H9 (cell line): ENCODE measurements around the gene VASP. TPM values are rescaled to one million over a fixed set of nuclear protein-coding genes. Genes with fewer than 3 reads are reported as not detected.

Source experiments
- DNase-seq: peaks from one replicate; pipeline ENCODE4 v3.0.0-alpha.2; 2017
- H2AFZ ChIP-seq: one replicate; pipeline ENCODE4 v1.6.1; 2013; ENCODE audit warnings: mild to moderate bottlenecking, low read length, control low read depth, moderate library complexity
- H2AK5ac ChIP-seq: 2 replicates; pipeline ENCODE4 v1.6.1; 2013; ENCODE audit warnings: low read length, control low read depth, mixed read lengths; ENCODE audit not compliant: insufficient read length
- H2BK120ac ChIP-seq: one replicate; pipeline ENCODE4 v1.6.1; 2013; ENCODE audit warnings: low read depth, mild to moderate bottlenecking, low read length, control low read depth, inconsistent platforms; ENCODE audit not compliant: poor library complexity, severe bottlenecking
- H2BK12ac ChIP-seq: 2 replicates; pipeline ENCODE4 v1.6.1; 2013; ENCODE audit warnings: low read length, control low read depth, mixed read lengths, low read depth; ENCODE audit not compliant: insufficient read length
- H2BK15ac ChIP-seq: 2 replicates; pipeline ENCODE4 v1.6.1; 2013; ENCODE audit warnings: low read depth, low read length, control low read depth
- H2BK20ac ChIP-seq: one replicate; pipeline ENCODE4 v1.6.1; 2013; ENCODE audit warnings: low read depth, mild to moderate bottlenecking, low read length, control low read depth, inconsistent platforms; ENCODE audit not compliant: poor library complexity, severe bottlenecking
- H2BK5ac ChIP-seq: 2 replicates; pipeline ENCODE4 v1.6.1; 2013; ENCODE audit warnings: low read length, control low read depth, mixed read lengths; ENCODE audit not compliant: insufficient read length
- H3K14ac ChIP-seq: 2 replicates; pipeline ENCODE4 v1.6.1; 2013; ENCODE audit warnings: low read length, control low read depth; ENCODE audit not compliant: insufficient read depth
- H3K18ac ChIP-seq: 2 replicates; pipeline ENCODE4 v1.6.1; 2013; ENCODE audit warnings: low read depth, mild to moderate bottlenecking, mixed read lengths, low read length, control low read depth; ENCODE audit not compliant: insufficient read length
- H3K23ac ChIP-seq: 2 replicates; pipeline ENCODE4 v1.6.1; 2013; ENCODE audit warnings: low read length, control low read depth, mixed read lengths, low read depth; ENCODE audit not compliant: insufficient read length
- H3K23me2 ChIP-seq: 2 replicates; pipeline ENCODE4 v1.6.1; 2013; ENCODE audit warnings: low read depth, mild to moderate bottlenecking, mixed read lengths, low read length, control low read depth; ENCODE audit not compliant: insufficient read length, poor library complexity, severe bottlenecking
- H3K27ac ChIP-seq: 2 replicates; pipeline ENCODE4 v1.5.1; 2013; ENCODE audit warnings: low read length, control low read depth, mixed read lengths, low read depth; ENCODE audit not compliant: insufficient read length
- H3K27me3 ChIP-seq: 2 replicates; pipeline ENCODE4 v1.6.1; 2013; ENCODE audit warnings: low read length, control low read depth, inconsistent platforms; ENCODE audit not compliant: insufficient read depth
- H3K4ac ChIP-seq: 2 replicates; pipeline ENCODE4 v1.6.1; 2013; ENCODE audit warnings: low read depth, mild to moderate bottlenecking, control low read depth, inconsistent platforms, low read length, moderate library complexity
- H3K4me1 ChIP-seq: 2 replicates; pipeline ENCODE4 v1.6.1; 2013; ENCODE audit warnings: low read length, control low read depth, inconsistent platforms; ENCODE audit not compliant: insufficient read depth
- H3K4me2 ChIP-seq: 2 replicates; pipeline ENCODE4 v1.6.1; 2013; ENCODE audit warnings: low read length, control low read depth, mixed read lengths; ENCODE audit not compliant: insufficient read length, insufficient read depth
- H3K56ac ChIP-seq: 2 replicates; pipeline ENCODE4 v1.6.1; 2013; ENCODE audit warnings: low read depth, mild to moderate bottlenecking, mixed read lengths, low read length, control low read depth; ENCODE audit not compliant: insufficient read length
- H3K79me1 ChIP-seq: 2 replicates; pipeline ENCODE4 v1.6.1; 2013; ENCODE audit warnings: low read depth, mild to moderate bottlenecking, moderate library complexity, low read length, control low read depth, inconsistent platforms; ENCODE audit not compliant: insufficient read depth, poor library complexity, severe bottlenecking
- H3K79me2 ChIP-seq: 2 replicates; pipeline ENCODE4 v1.6.1; 2013; ENCODE audit warnings: low read length, control low read depth, inconsistent platforms; ENCODE audit not compliant: insufficient read depth
- H3K9ac ChIP-seq: 2 replicates; pipeline ENCODE4 v1.6.1; 2013; ENCODE audit warnings: low read length, control low read depth, mixed read lengths; ENCODE audit not compliant: insufficient read length; ENCODE audit errors: extremely low read depth
- H3K9me3 ChIP-seq: one replicate; pipeline ENCODE4 v1.6.1; 2013; ENCODE audit warnings: low read depth, low read length, inconsistent platforms; ENCODE audit not compliant: control insufficient read depth
- H3T11ph ChIP-seq: one replicate; pipeline ENCODE4 v1.6.1; 2013; ENCODE audit warnings: mild to moderate bottlenecking, low read length, control low read depth, inconsistent platforms
- H4K20me1 ChIP-seq: one replicate; pipeline ENCODE4 v1.6.1; 2013; ENCODE audit not compliant: control insufficient read depth, insufficient read length, insufficient read depth
- H4K5ac ChIP-seq: 2 replicates; pipeline ENCODE4 v1.6.1; 2013; ENCODE audit warnings: low read depth, mild to moderate bottlenecking, mixed read lengths, low read length, control low read depth; ENCODE audit not compliant: insufficient read length
- H4K8ac ChIP-seq: replicated peaks from 2 replicates; pipeline ENCODE4 v1.6.1; 2013; ENCODE audit warnings: low read length, control low read depth, mixed read lengths, low read depth; ENCODE audit not compliant: insufficient read length
- H4K91ac ChIP-seq: 2 replicates; pipeline ENCODE4 v1.6.1; 2013; ENCODE audit warnings: low read depth, mild to moderate bottlenecking, moderate library complexity, mixed read lengths, low read length, control low read depth; ENCODE audit not compliant: insufficient read length
- H3K27ac Mint-ChIP-seq, 3 experiments: 2 replicates in 2 of 3; 3 replicates in 1 of 3; pipeline ENCODE4 v1.8.0; 2020 to 2021; ENCODE audit warnings: mixed read lengths in 3 of 3, mild to moderate bottlenecking in 1 of 3, moderate library complexity in 1 of 3
- H3K27me3 Mint-ChIP-seq: 2 replicates; pipeline ENCODE4 v1.8.0; 2021; ENCODE audit warnings: low read depth, mild to moderate bottlenecking, moderate library complexity, mixed read lengths
- H3K36me3 Mint-ChIP-seq, 3 experiments: 2 replicates in 2 of 3; 3 replicates in 1 of 3; pipeline ENCODE4 v1.8.0; 2020 to 2021; ENCODE audit warnings: low read depth in 3 of 3, mixed read lengths in 3 of 3; ENCODE audit not compliant: insufficient read depth in 1 of 3
- H3K4me1 Mint-ChIP-seq, 2 experiments: 2 replicates each; pipeline ENCODE4 v1.8.0; 2020; ENCODE audit warnings: mixed read lengths in 2 of 2
- H3K4me3 Mint-ChIP-seq, 2 experiments: 2 replicates in 1 of 2; 3 replicates in 1 of 2; pipeline ENCODE4 v1.8.0; 2020 to 2021; ENCODE audit warnings: mild to moderate bottlenecking in 2 of 2, mixed read lengths in 2 of 2, moderate library complexity in 1 of 2
- H3K9me3 Mint-ChIP-seq, 2 experiments: 2 replicates in 1 of 2; 3 replicates in 1 of 2; pipeline ENCODE4 v1.8.0; 2020; ENCODE audit warnings: mild to moderate bottlenecking in 2 of 2, mixed read lengths in 2 of 2, moderate library complexity in 1 of 2
- whole genome bisulfite sequencing: extraction: QIAGEN DNeasy Blood & Tissue Kit; methylation state at CpG from one replicate; pipeline ENCODE4 v1.1.7; 2013; ENCODE audit warnings: missing lambda C conversion rate, low lambda C conversion rate, mixed read lengths; ENCODE audit not compliant: insufficient read length; ENCODE audit errors: extremely low coverage; 5-methylcytosine and 5-hydroxymethylcytosine counted together
- total RNA-seq: library from RNA; stranded (reverse); gene quantifications from 2 replicates; pipeline ENCODE4 v1.2.1, GENCODE V29; 2021
- TF ChIP-seq, protein P1 (sequence below): fragments of 200-600 bp; sonication (generic); conservative IDR thresholded peaks from 3 replicates; pipeline ENCODE4 v1.8.0; 2021; ENCODE audit warnings: antibody characterized with exemption, mild to moderate bottlenecking

VASP gene
- total RNA-seq, 1 experiment from 2014 or later: 157 TPM

DNA sequence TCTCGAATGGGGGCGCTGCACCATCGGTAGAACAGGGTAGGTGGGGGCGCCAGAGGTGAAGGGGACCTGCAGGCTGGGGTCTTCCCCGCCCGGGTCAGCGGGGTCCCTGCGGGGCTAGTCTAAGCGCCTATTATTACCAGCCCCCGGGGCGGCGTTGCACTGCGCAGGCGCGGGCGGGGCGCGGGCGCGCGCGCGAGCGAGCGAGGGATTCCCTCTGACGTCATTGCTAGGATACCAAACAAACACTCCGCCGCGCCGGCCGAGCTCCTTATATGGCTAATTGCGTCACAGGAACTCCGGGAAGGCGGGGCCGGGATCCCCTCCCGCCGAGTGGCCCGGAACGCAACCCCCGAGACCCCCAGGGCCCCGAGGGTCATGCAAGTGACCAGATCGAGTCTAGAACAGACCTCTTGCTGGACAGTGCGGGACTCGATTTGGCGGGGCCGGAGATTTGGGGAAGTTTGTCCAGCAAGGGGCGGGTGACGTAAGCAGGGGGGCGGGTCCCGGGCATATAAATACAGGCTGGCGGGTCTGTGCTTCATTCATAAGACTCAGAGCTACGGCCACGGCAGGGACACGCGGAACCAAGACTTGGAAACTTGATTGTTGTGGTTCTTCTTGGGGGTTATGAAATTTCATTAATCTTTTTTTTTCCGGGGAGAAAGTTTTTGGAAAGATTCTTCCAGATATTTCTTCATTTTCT lies 39.7 kb upstream of the VASP start, which contains the start of gene FOSB:
TSS of gene FOSB (plus strand) at position 541 of the 703 bp plus-strand sequence. CDS start 591 bp downstream, outside the sequence.
- peaks cover 0 to 8% (median 0%) of the 10 kb centered on the region in 3 experiments; a peak in 1 of 7 replicates for H3K36me3 Mint-ChIP-seq
- Histone ChIP-seq H2AK5ac (no peak within 1 kb of the TSS), H2BK5ac (no peak within 1 kb of the TSS), H2BK15ac (0 out of 2 replicates have a peak within 1 kb of the TSS, but pooled peaks have one; percentile 42), H2BK12ac (peak within 1 kb of the TSS; percentile 93), H3K27ac (no peak within 1 kb of the TSS), H3K79me2 (no peaks in the 10 kb centered on the region), H2BK20ac (peak within 1 kb of the TSS; percentile 95), H3K79me1 (no peaks in the 10 kb centered on the region), H3K23ac (no peak within 1 kb of the TSS), H3K9me3 (no peaks in the 10 kb centered on the region), H4K91ac (no peak within 1 kb of the TSS), H3K27me3 (no peaks in the 10 kb centered on the region; the same call in 1 of the 2 replicates), H2BK120ac (peak within 1 kb of the TSS; percentile 84), H3K9ac (peak within 1 kb of the TSS; percentile 45), H4K20me1 (no peaks in the 10 kb centered on the region), H2AFZ (peak within 1 kb of the TSS; percentile 27), H3K18ac (peak within 1 kb of the TSS; percentile 99), H3K56ac (no peak within 1 kb of the TSS), H3K4me2 (peak within 1 kb of the TSS; percentile 84), H4K5ac (no peak within 1 kb of the TSS), H3K23me2 (peaks cover 19% of the 10 kb centered on the region), H3K4me1 (no peaks in the 10 kb centered on the region), H4K8ac (no peak within 1 kb of the TSS), H3T11ph (peak within 1 kb of the TSS; percentile 89), H3K4ac (peak within 1 kb of the TSS; percentile 87; the same call in 1 of the 2 replicates), H3K14ac (peak within 1 kb of the TSS; percentile 99)
- H3K27me3 Mint-ChIP-seq: peaks cover 24% of the 10 kb centered on the region
- peaks cover 18 to 46% of the 10 kb centered on the region in 2 experiments for H3K4me1 Mint-ChIP-seq
- H3K4me3 Mint-ChIP-seq: peak within 1 kb of the TSS; percentile 80 to 92
- peak within 1 kb of the TSS; percentile 81 to 98 (median 87); a peak in 5 of 7 replicates for H3K27ac Mint-ChIP-seq
- TF ChIP-seq, protein P1, sequence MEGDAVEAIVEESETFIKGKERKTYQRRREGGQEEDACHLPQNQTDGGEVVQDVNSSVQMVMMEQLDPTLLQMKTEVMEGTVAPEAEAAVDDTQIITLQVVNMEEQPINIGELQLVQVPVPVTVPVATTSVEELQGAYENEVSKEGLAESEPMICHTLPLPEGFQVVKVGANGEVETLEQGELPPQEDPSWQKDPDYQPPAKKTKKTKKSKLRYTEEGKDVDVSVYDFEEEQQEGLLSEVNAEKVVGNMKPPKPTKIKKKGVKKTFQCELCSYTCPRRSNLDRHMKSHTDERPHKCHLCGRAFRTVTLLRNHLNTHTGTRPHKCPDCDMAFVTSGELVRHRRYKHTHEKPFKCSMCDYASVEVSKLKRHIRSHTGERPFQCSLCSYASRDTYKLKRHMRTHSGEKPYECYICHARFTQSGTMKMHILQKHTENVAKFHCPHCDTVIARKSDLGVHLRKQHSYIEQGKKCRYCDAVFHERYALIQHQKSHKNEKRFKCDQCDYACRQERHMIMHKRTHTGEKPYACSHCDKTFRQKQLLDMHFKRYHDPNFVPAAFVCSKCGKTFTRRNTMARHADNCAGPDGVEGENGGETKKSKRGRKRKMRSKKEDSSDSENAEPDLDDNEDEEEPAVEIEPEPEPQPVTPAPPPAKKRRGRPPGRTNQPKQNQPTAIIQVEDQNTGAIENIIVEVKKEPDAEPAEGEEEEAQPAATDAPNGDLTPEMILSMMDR: peak; percentile 30; the same call in 2 of the 3 replicates
- no CpG with 5 or more reads among the region's 56 CpGs for WGBS
- peak; percentile 93 for DNase-seq
- no peaks in the 10 kb centered on the region; a peak in 1 of 5 replicates for H3K9me3 Mint-ChIP-seq
